GM12891 (cell line): ENCODE data around the gene ADRA1B.

Source experiments
- DNase-seq: peaks from one replicate; pipeline ENCODE4 v3.0.0; 2011; ENCODE audit warnings: low spot score; ENCODE audit not compliant: insufficient read length
- FAIRE-seq: peaks from 2 replicates; lab custom pipeline; 2011; peaks lifted over from hg19 to GRCh38; lab: Jason Lieb, UNC
- PAX5 ChIP-seq: IDR thresholded peaks from 2 replicates; pipeline ENCODE4 v1.6.1; 2011; ENCODE audit warnings: low read length, moderate library complexity, mild to moderate bottlenecking; ENCODE audit not compliant: insufficient read depth, severe bottlenecking
- POLR2A ChIP-seq: IDR thresholded peaks from 2 replicates; pipeline ENCODE4 v1.6.1; 2011; ENCODE audit warnings: low read depth, low read length, control low read depth
- POLR2AphosphoS5 ChIP-seq: IDR thresholded peaks from 2 replicates; pipeline ENCODE4 v1.6.1; 2011; ENCODE audit warnings: low read depth, low read length, control low read depth
- POU2F2 ChIP-seq: IDR thresholded peaks from 2 replicates; pipeline ENCODE4 v1.6.1; 2011; ENCODE audit warnings: low read depth, mild to moderate bottlenecking, control low read depth, low read length, moderate library complexity
- SPI1 ChIP-seq: IDR thresholded peaks from 2 replicates; pipeline ENCODE4 v1.6.1; 2011; ENCODE audit warnings: low read depth, low read length, control low read depth
- TAF1 ChIP-seq: IDR thresholded peaks from 2 replicates; pipeline ENCODE4 v1.6.1; 2011; ENCODE audit warnings: low read depth, low read length, control low read depth

Gene ADRA1B

GRCh38 chr5:159901772-159902171, 14.5 kb upstream of the ADRA1B start:
- no peak for DNase-seq
- TF ChIP-seq POU2F2 = no peak
- TF ChIP-seq POLR2A = no peak
- TF ChIP-seq TAF1 = no peak
- no peak for TF ChIP-seq PAX5
- TF ChIP-seq SPI1 = no peak
- no peak for TF ChIP-seq POLR2AphosphoS5
- no peak for FAIRE-seq

- no peak for TF ChIP-seq POLR2A
- no peak for TF ChIP-seq SPI1
- no peak for TF ChIP-seq POLR2AphosphoS5
- no peak for TF ChIP-seq TAF1
- TF ChIP-seq PAX5 = no peak
- TF ChIP-seq POU2F2 = no peak
- DNase-seq (no peak), FAIRE-seq (no peak)
Measured at GRCh38 chr5:159902444-159903121, 13.7 kb upstream of the ADRA1B start.

GRCh38 chr5:159903131-159903530, 13.2 kb upstream of the ADRA1B start:
- DNase-seq (no peak), FAIRE-seq (no peak)
- TF ChIP-seq TAF1 = no peak
- TF ChIP-seq PAX5 = no peak
- TF ChIP-seq POLR2A = no peak

GRCh38 chr5:159904874-159905273, 11.4 kb upstream of the ADRA1B start:
- TF ChIP-seq TAF1 = no peak
- no peak for TF ChIP-seq POLR2A
- TF ChIP-seq SPI1 = no peak
- no peak for TF ChIP-seq PAX5
- no peak for TF ChIP-seq POU2F2
- TF ChIP-seq POLR2AphosphoS5 = no peak
- FAIRE-seq = no peak
- DNase-seq = no peak

GRCh38 chr5:159905496-159905895, 10.8 kb upstream of the ADRA1B start:
- DNase-seq (no peak), FAIRE-seq (no peak)
- no peak for TF ChIP-seq PAX5

- TF ChIP-seq POLR2A (no peak), SPI1 (no peak), POLR2AphosphoS5 (no peak), POU2F2 (no peak), TAF1 (no peak), PAX5 (no peak)
- DNase-seq (no peak), FAIRE-seq (no peak)
Measured at GRCh38 chr5:159906463-159906862, 9.8 kb upstream of the ADRA1B start.

GRCh38 chr5:159906943-159907342, 9.3 kb upstream of the ADRA1B start:
- DNase-seq (no peak), FAIRE-seq (no peak)
- TF ChIP-seq PAX5 (no peak), POU2F2 (no peak), POLR2AphosphoS5 (no peak), SPI1 (no peak), POLR2A (no peak), TAF1 (no peak)

GRCh38 chr5:159907689-159908590, 8.3 kb upstream of the ADRA1B start:
- DNase-seq = no peak
- TF ChIP-seq SPI1 (no peak), POLR2A (no peak), PAX5 (no peak), POLR2AphosphoS5 (no peak), POU2F2 (no peak), TAF1 (no peak)
- FAIRE-seq = no peak

GRCh38 chr5:159908591-159908940, 7.7 kb upstream of the ADRA1B start:
- TF ChIP-seq POLR2A (no peak), PAX5 (no peak), POLR2AphosphoS5 (no peak), SPI1 (no peak), TAF1 (no peak), POU2F2 (no peak)
- FAIRE-seq = no peak
- no peak for DNase-seq

GRCh38 chr5:159909126-159909525, 7.2 kb upstream of the ADRA1B start:
- TF ChIP-seq POLR2AphosphoS5 (no peak), SPI1 (no peak), PAX5 (no peak), POU2F2 (no peak), POLR2A (no peak), TAF1 (no peak)
- no peak for DNase-seq
- FAIRE-seq = no peak
